HG03095 (cell line): ENCODE data around the gene ZDHHC8.

Experiments used
- ATAC-seq: cut with Tn5 transposase; IDR thresholded peaks from one replicate; pipeline ENCODE4 v1.9.1; 2021; ENCODE audit warnings: moderate library complexity; ENCODE audit not compliant: unreplicated experiment

The ZDHHC8 gene

GRCh38 chr22:20177217-20177911 is 45.8 kb downstream of the ZDHHC8 start:
- ATAC-seq: no peak

GRCh38 chr22:20178075-20178914 is 46.7 kb downstream of the ZDHHC8 start:
- no peak for ATAC-seq

- no peak for ATAC-seq
Observed at GRCh38 chr22:20178915-20179227, 47.3 kb downstream of the ZDHHC8 start.

- no peak for ATAC-seq
Observed at GRCh38 chr22:20179455-20180244, 48.0 kb downstream of the ZDHHC8 start.

GRCh38 chr22:20180245-20180630 is 48.6 kb downstream of the ZDHHC8 start:
- no peak for ATAC-seq

- no peak for ATAC-seq
Observed at GRCh38 chr22:20180640-20181039, 49.0 kb downstream of the ZDHHC8 start.

- ATAC-seq: no peak
Observed at GRCh38 chr22:20181194-20181883, 49.7 kb downstream of the ZDHHC8 start.

- ATAC-seq: no peak
Observed at GRCh38 chr22:20181884-20182236, 50.3 kb downstream of the ZDHHC8 start.

GRCh38 chr22:20182365-20182764 is 50.8 kb downstream of the ZDHHC8 start:
- no peak for ATAC-seq

GRCh38 chr22:20183101-20183500 is 51.5 kb downstream of the ZDHHC8 start:
- ATAC-seq: no peak

GRCh38 chr22:20183823-20184222 is 52.2 kb downstream of the ZDHHC8 start:
- no peak for ATAC-seq

GRCh38 chr22:20184501-20185165 is 53.0 kb downstream of the ZDHHC8 start:
- no peak for ATAC-seq

GRCh38 chr22:20185750-20186149 is 54.1 kb downstream of the ZDHHC8 start:
- ATAC-seq: no peak

GRCh38 chr22:20186183-20186870 is 54.7 kb downstream of the ZDHHC8 start:
- ATAC-seq: no peak

GRCh38 chr22:20186871-20187546 is 55.4 kb downstream of the ZDHHC8 start:
- no peak for ATAC-seq

GRCh38 chr22:20187777-20188566 is 56.4 kb downstream of the ZDHHC8 start:
- ATAC-seq: no peak

GRCh38 chr22:20188567-20188877 is 56.9 kb downstream of the ZDHHC8 start:
- ATAC-seq: no peak

- no peak for ATAC-seq
Observed at GRCh38 chr22:20191000-20191515, 59.5 kb downstream of the ZDHHC8 start.

GRCh38 chr22:20191803-20192202 is 60.2 kb downstream of the ZDHHC8 start:
- no peak for ATAC-seq
